Amniotic stem cell (primary cell): ENCODE measurements around the gene DCANP1.
A peak's percentile ranks its signal among the peaks of the same experiment; 100 is the strongest.
"Not testable (repeated sequence)": the region's sequence is repeated elsewhere in the genome, so short reads cannot be mapped to it uniquely, and the experiment has no call there.

Experiments
- DNase-seq: peaks from one replicate; lab custom pipeline; 2025; lab: John Stamatoyannopoulos, UW

The DCANP1 gene

GRCh38 chr5:135447298-135447929 is at the start of gene DCANP1:
DCANP1 (minus strand) TSS chr5:135447348; CDS start chr5:135447108, 240 bp downstream.
- DNase-seq = no peak

GRCh38 chr5:135495531-135495930 is 48.4 kb upstream of the DCANP1 start:
- not testable (repeated sequence) for DNase-seq

GRCh38 chr5:135494196-135494595 is 47.0 kb upstream of the DCANP1 start:
- no peak for DNase-seq

GRCh38 chr5:135493406-135494180 is 46.4 kb upstream of the DCANP1 start:
- DNase-seq = peak; percentile 73

- no peak for DNase-seq
Observed at GRCh38 chr5:135492319-135492626, 45.1 kb upstream of the DCANP1 start.

- no peak for DNase-seq
Observed at GRCh38 chr5:135491552-135492318, 44.6 kb upstream of the DCANP1 start.

- DNase-seq = no peak
Observed at GRCh38 chr5:135491038-135491551, 43.9 kb upstream of the DCANP1 start.

- DNase-seq = no peak
Observed at GRCh38 chr5:135490245-135491037, 43.3 kb upstream of the DCANP1 start.

- no peak for DNase-seq
Observed at GRCh38 chr5:135489466-135490244, 42.5 kb upstream of the DCANP1 start.

GRCh38 chr5:135488727-135489465 is 41.7 kb upstream of the DCANP1 start:
- peak; percentile 55 for DNase-seq

- DNase-seq = no peak
Observed at GRCh38 chr5:135487839-135488514, 40.8 kb upstream of the DCANP1 start.

- DNase-seq = no peak
Observed at GRCh38 chr5:135487037-135487395, 39.9 kb upstream of the DCANP1 start.

GRCh38 chr5:135486131-135487036 is 39.2 kb upstream of the DCANP1 start:
- no peak for DNase-seq

- no peak for DNase-seq
Observed at GRCh38 chr5:135484674-135485086, 37.5 kb upstream of the DCANP1 start.

- DNase-seq = no peak
Observed at GRCh38 chr5:135483254-135483653, 36.1 kb upstream of the DCANP1 start.

- no peak for DNase-seq
Observed at GRCh38 chr5:135482381-135482933, 35.3 kb upstream of the DCANP1 start.

- no peak for DNase-seq
Observed at GRCh38 chr5:135481909-135482311, 34.8 kb upstream of the DCANP1 start.

GRCh38 chr5:135481387-135481786 is 34.2 kb upstream of the DCANP1 start:
- no peak for DNase-seq
